ENCODE measurements around the gene RBM39. TPM values are rescaled to one million over a fixed set of nuclear protein-coding genes. Genes with fewer than 3 reads are reported as not detected.

RBM39 gene
- total and polyA plus RNA-seq, 2 of the 8 experiments (the other 6 are each of a cell fraction or from before 2014, with no cell fraction given) = 78.0 to 219 TPM

DNA sequence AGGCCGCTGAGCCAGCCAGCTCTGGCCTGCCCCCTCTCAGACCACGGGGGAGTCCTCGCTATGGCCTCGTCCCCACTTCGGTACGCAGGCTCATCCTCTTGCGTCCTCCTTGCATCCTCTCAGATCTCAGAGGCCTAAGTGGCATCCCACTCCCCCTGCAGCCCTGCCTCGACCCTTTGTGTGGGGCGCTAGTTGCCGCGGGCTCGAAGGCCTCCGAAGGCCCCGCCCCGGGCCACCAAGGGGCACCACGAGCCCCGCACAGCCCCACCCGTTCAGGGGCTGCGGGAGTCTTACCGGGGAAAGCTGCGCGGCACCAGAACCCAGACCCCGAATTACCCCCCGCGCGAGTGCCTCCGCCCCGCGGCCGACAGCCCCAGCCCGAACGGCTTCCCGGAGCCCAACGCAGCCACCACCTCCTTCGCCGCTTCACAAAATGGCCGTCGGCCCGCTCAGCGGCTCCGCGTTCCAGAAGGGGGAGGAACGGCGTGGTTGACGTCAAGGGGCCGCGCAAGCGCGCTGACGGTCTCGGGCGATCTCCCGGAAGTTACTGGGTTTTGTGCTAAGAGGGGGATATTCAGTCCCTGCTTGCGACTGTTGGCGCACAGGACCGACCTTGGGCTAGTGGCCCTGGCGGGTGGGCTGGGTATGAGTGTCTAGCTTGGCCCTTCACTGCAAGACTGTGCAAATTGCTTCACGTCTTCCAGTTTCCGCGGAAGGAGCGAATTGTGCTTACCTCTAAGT lies 77.4 kb downstream of the RBM39 start, which contains the start of the genes CPNE1 and RBM12 (continued):
- TF ChIP-seq E2F6 (IDR thresholded peaks at IDR 0.05) (peak; percentile 77), CHD2 (IDR thresholded peaks at IDR 0.05; ENCODE audit: low read length) (no peak), POLR2A (IDR thresholded peaks at IDR 0.05; ENCODE audit: control extremely low read depth in 1 of 2, low read depth in 2 of 2, low read length in 2 of 2) (peak; percentile 95 to 96), TAF1 (IDR thresholded peaks at IDR 0.05; ENCODE audit: low read depth, low read length) (peak; percentile 99), SP1 (IDR thresholded peaks at IDR 0.05; ENCODE audit: low read depth, low read length) (peak; percentile 26; the same call in 1 of the 2 replicates), EP300 (IDR thresholded peaks at IDR 0.05; ENCODE audit: borderline replicate concordance in 1 of 2, low read depth in 2 of 2, low read length in 2 of 2) (peak in 1 of 2 experiments; percentile 22; a peak in 1 of 3 replicates), NRF1 (IDR thresholded peaks at IDR 0.05; ENCODE audit: low read depth, low read length) (peak; percentile 79), KDM5A (IDR thresholded peaks at IDR 0.05; ENCODE audit: low read length) (no peak), BACH1 (IDR thresholded peaks at IDR 0.05; ENCODE audit: low read length) (no peak), RBBP5 (IDR thresholded peaks at IDR 0.05; ENCODE audit: borderline replicate concordance, low read depth, low read length) (peak; percentile 83), GTF2F1 (IDR thresholded peaks at IDR 0.05; ENCODE audit: borderline replicate concordance, low read depth, low read length) (peak; percentile 63; the same call in 1 of the 2 replicates), CHD1 (IDR thresholded peaks at IDR 0.05; ENCODE audit: low read depth, low read length) (no peak), TBP (IDR thresholded peaks at IDR 0.05; ENCODE audit: low read depth, low read length) (peak; percentile 89), POLR2AphosphoS5 (IDR thresholded peaks at IDR 0.05; ENCODE audit: low read depth, low read length) (peak; percentile 96), CBX8 (IDR thresholded peaks at IDR 0.05; ENCODE audit: borderline replicate concordance, low read depth, low read length) (no peak), TEAD4 (IDR thresholded peaks at IDR 0.05; ENCODE audit: low read depth, low read length) (peak; percentile 82), SIN3A (conservative IDR thresholded peaks at IDR 0.05 in 1 of 2, IDR thresholded peaks at IDR 0.05 in 1 of 2; ENCODE audit: low read depth in 1 of 2, low read length in 2 of 2) (0 out of 4 replicates have a peak, but pooled peaks of 1 of the 2 experiments have one; percentile 64), RXRA (IDR thresholded peaks at IDR 0.05; ENCODE audit: insufficient read depth, low read depth, low read length) (no peak)
- TF ChIP-seq, protein P1, sequence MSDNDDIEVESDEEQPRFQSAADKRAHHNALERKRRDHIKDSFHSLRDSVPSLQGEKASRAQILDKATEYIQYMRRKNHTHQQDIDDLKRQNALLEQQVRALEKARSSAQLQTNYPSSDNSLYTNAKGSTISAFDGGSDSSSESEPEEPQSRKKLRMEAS (IDR thresholded peaks at IDR 0.05) = peak; percentile 86
